ENCODE measurements around the gene PDE2A. TPM values are rescaled to one million over a fixed set of nuclear protein-coding genes. Genes with fewer than 3 reads are reported as not detected.

Gene PDE2A
- total and polyA plus RNA-seq, 2 donors (not counting 3 experiments of a cell fraction or from before 2014, with no cell fraction given), result 14.8 to 16.8 TPM

DNA sequence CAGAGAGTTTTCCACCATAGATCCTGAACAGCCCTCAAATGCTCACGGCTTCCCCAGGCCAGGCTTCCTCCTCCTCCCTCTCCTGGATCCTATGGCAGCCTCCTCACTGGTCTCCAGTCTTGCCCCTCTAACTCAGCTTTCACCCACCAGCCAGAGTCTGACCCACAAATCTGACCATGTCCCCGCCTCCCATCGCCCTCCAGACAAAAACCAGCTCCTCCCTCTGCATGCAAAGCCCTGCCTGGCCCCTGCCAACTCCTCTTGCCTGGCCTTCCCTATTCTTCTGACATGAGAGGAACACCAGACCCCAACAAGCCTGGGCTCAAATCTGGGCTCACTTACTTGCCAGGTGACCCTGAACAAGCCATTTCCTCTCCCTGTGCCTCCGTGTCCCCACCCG lies 32.4 kb upstream of the PDE2A start:
- Histone ChIP-seq H2AFZ (ENCODE audit: low read depth, low read length) (no peak overlapping the region), H3K27me3 (ENCODE audit: control insufficient read depth in 2 of 2, insufficient read depth in 2 of 2, low read length in 2 of 2) (no peaks in the 10 kb centered on the region), H3K9me3 (replicated peaks; ENCODE audit: control insufficient read depth, insufficient read depth, low read length) (no peaks in the 10 kb centered on the region), H3K36me3 (ENCODE audit: control insufficient read depth in 2 of 2, extremely low read depth in 1 of 2, insufficient read depth in 2 of 2, low read length in 2 of 2) (peaks cover 3 to 53% of the 10 kb centered on the region in 2 experiments), H3K9me1 (replicated peaks; ENCODE audit: control insufficient read depth, extremely low read depth, insufficient read depth, low read length) (no peaks in the 10 kb centered on the region), H3K9ac (replicated peaks; ENCODE audit: extremely low read depth, insufficient read depth, low read length) (no peak overlapping the region), H3K27ac (ENCODE audit: insufficient read depth, low read depth, low read length) (no peak overlapping the region), H3K4me2 (ENCODE audit: insufficient read depth, low read length) (no peak overlapping the region), H4K20me1 (replicated peaks; ENCODE audit: control insufficient read depth, extremely low read depth, insufficient read depth, low read length) (no peaks in the 10 kb centered on the region), H3K4me3 (replicated peaks in 1 of 3; ENCODE audit: insufficient read depth in 1 of 3, low read depth in 1 of 3, low read length in 3 of 3) (no peak overlapping the region), H3K4me1 (ENCODE audit: control insufficient read depth, extremely low read depth, insufficient read depth, low read length) (no peaks in the 10 kb centered on the region), H3K79me2 (ENCODE audit: control insufficient read depth, insufficient read depth, low read length) (no peaks in the 10 kb centered on the region)
- POLR2A ChIA-PET, result no interaction called here
- dilution Hi-C loops (cut with MboI; ENCODE audit: extremely low pct_ligation_motif_present, low sequenced_read_pairs), result no loop called here
- no peak for FAIRE-seq
- no TSS peak for BruUV-seq (replicated peaks)
- intact Hi-C loops (cut with micrococcal nuclease), result no loop called here
- no peak for DNase-seq (ENCODE audit: low read depth, low spot score)
- CTCF ChIA-PET, result no interaction called here
- TF ChIP-seq JUN (IDR thresholded peaks at IDR 0.05; ENCODE audit: borderline replicate concordance, insufficient read depth, insufficient read length, low read depth), result no peak
- no peak for TF ChIP-seq POLR2AphosphoS5 (IDR thresholded peaks at IDR 0.05; ENCODE audit: insufficient read depth, low read depth, low read length)
- no peak for TF ChIP-seq EZH2 (IDR thresholded peaks at IDR 0.05; ENCODE audit: borderline replicate concordance, low read depth, low read length, severe bottlenecking)
- TF ChIP-seq GATA2 (IDR thresholded peaks at IDR 0.05; ENCODE audit: insufficient read depth, insufficient read length, low read depth, low read length), result no peak
- TF ChIP-seq FOS (IDR thresholded peaks at IDR 0.05; ENCODE audit: borderline replicate concordance, insufficient read depth, low read length), result no peak
- TF ChIP-seq, protein P1, sequence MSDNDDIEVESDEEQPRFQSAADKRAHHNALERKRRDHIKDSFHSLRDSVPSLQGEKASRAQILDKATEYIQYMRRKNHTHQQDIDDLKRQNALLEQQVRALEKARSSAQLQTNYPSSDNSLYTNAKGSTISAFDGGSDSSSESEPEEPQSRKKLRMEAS (IDR thresholded peaks at IDR 0.05; ENCODE audit: insufficient read depth, insufficient read length), result no peak
- TF ChIP-seq POLR2A (IDR thresholded peaks at IDR 0.05; ENCODE audit: low read depth, low read length), result no peak
- no peak for TF ChIP-seq MYC (IDR thresholded peaks at IDR 0.05; ENCODE audit: low read depth, low read length)
- TF ChIP-seq, protein P2, sequence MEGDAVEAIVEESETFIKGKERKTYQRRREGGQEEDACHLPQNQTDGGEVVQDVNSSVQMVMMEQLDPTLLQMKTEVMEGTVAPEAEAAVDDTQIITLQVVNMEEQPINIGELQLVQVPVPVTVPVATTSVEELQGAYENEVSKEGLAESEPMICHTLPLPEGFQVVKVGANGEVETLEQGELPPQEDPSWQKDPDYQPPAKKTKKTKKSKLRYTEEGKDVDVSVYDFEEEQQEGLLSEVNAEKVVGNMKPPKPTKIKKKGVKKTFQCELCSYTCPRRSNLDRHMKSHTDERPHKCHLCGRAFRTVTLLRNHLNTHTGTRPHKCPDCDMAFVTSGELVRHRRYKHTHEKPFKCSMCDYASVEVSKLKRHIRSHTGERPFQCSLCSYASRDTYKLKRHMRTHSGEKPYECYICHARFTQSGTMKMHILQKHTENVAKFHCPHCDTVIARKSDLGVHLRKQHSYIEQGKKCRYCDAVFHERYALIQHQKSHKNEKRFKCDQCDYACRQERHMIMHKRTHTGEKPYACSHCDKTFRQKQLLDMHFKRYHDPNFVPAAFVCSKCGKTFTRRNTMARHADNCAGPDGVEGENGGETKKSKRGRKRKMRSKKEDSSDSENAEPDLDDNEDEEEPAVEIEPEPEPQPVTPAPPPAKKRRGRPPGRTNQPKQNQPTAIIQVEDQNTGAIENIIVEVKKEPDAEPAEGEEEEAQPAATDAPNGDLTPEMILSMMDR (IDR thresholded peaks at IDR 0.05; ENCODE audit: extremely low read depth in 1 of 2, insufficient read depth in 1 of 2, low read depth in 1 of 2, low read length in 2 of 2), result no peak

Data from endothelial cell of umbilical vein (primary cell).